HEK293 (cell line): ENCODE measurements around the gene GAL3ST2.
A peak's percentile ranks its signal among the peaks of the same experiment; 100 is the strongest.

Source experiments
- CTCF ChIA-PET: fragments of 350-600 bp; formaldehyde crosslinking; extraction: SDS; loops from one replicate; lab custom pipeline; 2021; ENCODE audit warnings: antibody characterized with exemption; lab: Yijun Ruan, JAX
- POLR2A ChIA-PET: fragments of 300-600 bp; formaldehyde crosslinking; extraction: SDS; loops from one replicate; lab custom pipeline; 2020; ENCODE audit warnings: antibody characterized with exemption, inconsistent platforms; lab: Yijun Ruan, JAX
- H3K27ac ChIP-seq: fragments of 200-500 bp; sonication (Bioruptor generic); 2 replicates; pipeline ENCODE4 v1.5.1; 2014; ENCODE audit warnings: low read depth, low read length, control low read depth, inconsistent platforms; ENCODE audit errors: extremely low read depth
- H3K36me3 ChIP-seq, 2 experiments: fragments of 200-500 bp in 1 of 2; sonication (Bioruptor generic) in 1 of 2; 1 replicate in 1 of 2; 2 replicates in 1 of 2; pipeline ENCODE4 v1.5.1; 2014 to 2017; ENCODE audit warnings: inconsistent platforms in 2 of 2, low read length in 2 of 2; ENCODE audit not compliant: control insufficient read depth in 2 of 2, insufficient read depth in 1 of 2
- H3K4me1 ChIP-seq: fragments of 200-500 bp; sonication (Bioruptor generic); 2 replicates; pipeline ENCODE4 v1.5.1; 2014; ENCODE audit warnings: mild to moderate bottlenecking, low read length, inconsistent platforms; ENCODE audit not compliant: control insufficient read depth, insufficient read depth
- H3K4me3 ChIP-seq: 2 replicates; pipeline ENCODE4 v1.5.1; 2011; ENCODE audit warnings: low read depth, mild to moderate bottlenecking, control low read depth, low read length, moderate library complexity
- H3K9me3 ChIP-seq: fragments of 200-500 bp; sonication (Bioruptor generic); 2 replicates; pipeline ENCODE4 v1.5.1; 2014; ENCODE audit warnings: low read depth, low read length, inconsistent platforms; ENCODE audit not compliant: control insufficient read depth, insufficient read depth
- KLF8 ChIP-seq: fragments of 450-650 bp; formaldehyde crosslinking; IDR thresholded peaks from 2 replicates; pipeline ENCODE4 v1.5.1; 2016; ENCODE audit warnings: missing biosample characterization, missing genetic modification characterization
- PRDM6 ChIP-seq: fragments of 450-650 bp; formaldehyde crosslinking; IDR thresholded peaks from 2 replicates; pipeline ENCODE4 v1.5.1; 2017; ENCODE audit warnings: missing biosample characterization, missing genetic modification characterization
- REST ChIP-seq: fragments of 450-650 bp; formaldehyde crosslinking; IDR thresholded peaks from 2 replicates; pipeline ENCODE4 v1.5.1; 2016; ENCODE audit warnings: missing biosample characterization, missing genetic modification characterization
- SALL2 ChIP-seq: fragments of 450-650 bp; formaldehyde crosslinking; IDR thresholded peaks from 2 replicates; pipeline ENCODE4 v1.5.0; 2017; ENCODE audit warnings: missing biosample characterization, mild to moderate bottlenecking, missing genetic modification characterization, borderline replicate concordance
- SETDB1 ChIP-seq: IDR thresholded peaks from one replicate; pipeline ENCODE4 v1.6.1; 2017; ENCODE audit warnings: mild to moderate bottlenecking, low read length, moderate library complexity, mixed read lengths; ENCODE audit not compliant: insufficient read length
- SP2 ChIP-seq: fragments of 450-650 bp; formaldehyde crosslinking; IDR thresholded peaks from 2 replicates; pipeline ENCODE4 v1.5.1; 2016; ENCODE audit warnings: missing biosample characterization, missing genetic modification characterization
- SP7 ChIP-seq: fragments of 450-650 bp; formaldehyde crosslinking; IDR thresholded peaks from 2 replicates; pipeline ENCODE4 v1.5.1; 2016; ENCODE audit warnings: missing biosample characterization, missing genetic modification characterization
- ZBTB17 ChIP-seq: fragments of 450-650 bp; formaldehyde crosslinking; IDR thresholded peaks from 2 replicates; pipeline ENCODE4 v1.5.1; 2016; ENCODE audit warnings: missing biosample characterization, missing genetic modification characterization
- ZBTB26 ChIP-seq: fragments of 450-650 bp; formaldehyde crosslinking; optimal IDR thresholded peaks from 2 replicates; pipeline ENCODE3; 2016; ENCODE audit warnings: missing biosample characterization, mild to moderate bottlenecking, missing genetic modification characterization
- ZEB2 ChIP-seq: fragments of 450-650 bp; formaldehyde crosslinking; IDR thresholded peaks from 2 replicates; pipeline ENCODE4 v1.5.1; 2016; ENCODE audit warnings: missing biosample characterization, missing genetic modification characterization
- ZNF112 ChIP-seq: fragments of 450-650 bp; formaldehyde crosslinking; IDR thresholded peaks from 2 replicates; pipeline ENCODE4 v1.5.0; 2017; ENCODE audit warnings: missing biosample characterization, missing genetic modification characterization
- ZNF19 ChIP-seq: fragments of 450-650 bp; formaldehyde crosslinking; IDR thresholded peaks from 2 replicates; pipeline ENCODE4; 2016; ENCODE audit warnings: missing biosample characterization, missing genetic modification characterization, low read depth
- ZNF24 ChIP-seq: fragments of 450-650 bp; formaldehyde crosslinking; IDR thresholded peaks from 2 replicates; pipeline ENCODE4 v1.5.1; 2016; ENCODE audit warnings: missing biosample characterization, missing genetic modification characterization
- ZNF274 ChIP-seq, 2 experiments: fragments of 200-500 bp in 1 of 2; fragments of 450-650 bp in 1 of 2; sonication (Bioruptor generic) in 1 of 2; formaldehyde crosslinking in 1 of 2; IDR thresholded peaks; 2 replicates each; pipeline versions ENCODE4 v1.5.1 to v1.6.1; 2014 to 2016; ENCODE audit warnings: borderline replicate concordance in 1 of 2, inconsistent platforms in 1 of 2, low read length in 1 of 2, missing biosample characterization in 1 of 2, missing genetic modification characterization in 1 of 2
- ZNF518A ChIP-seq: fragments of 450-650 bp; formaldehyde crosslinking; conservative IDR thresholded peaks from 2 replicates; pipeline ENCODE4 v1.5.1; 2016; ENCODE audit warnings: low read depth, missing biosample characterization, missing genetic modification characterization
- ZNF560 ChIP-seq: fragments of 450-650 bp; formaldehyde crosslinking; IDR thresholded peaks from 2 replicates; pipeline ENCODE4 v1.5.1; 2017; ENCODE audit warnings: missing biosample characterization, missing genetic modification characterization, borderline replicate concordance
- ZNF600 ChIP-seq: fragments of 450-650 bp; formaldehyde crosslinking; IDR thresholded peaks from 2 replicates; pipeline ENCODE4 v1.5.1; 2016; ENCODE audit warnings: missing biosample characterization, missing genetic modification characterization
- ZNF777 ChIP-seq: fragments of 450-650 bp; formaldehyde crosslinking; IDR thresholded peaks from 2 replicates; pipeline ENCODE4 v1.5.1; 2017; ENCODE audit warnings: missing biosample characterization, missing genetic modification characterization, borderline replicate concordance
- TF ChIP-seq, protein P1 (sequence below): fragments of 450-650 bp; formaldehyde crosslinking; IDR thresholded peaks from 2 replicates; pipeline ENCODE4 v1.5.1; 2016; ENCODE audit warnings: missing biosample characterization, missing genetic modification characterization
- TF ChIP-seq, protein P2 (sequence below): fragments of 450-650 bp; IDR thresholded peaks from 2 replicates; pipeline ENCODE4 v1.5.1; 2018; ENCODE audit warnings: missing biosample characterization, missing genetic modification characterization

The GAL3ST2 gene

GRCh38 chr2:241844066-241844728 lies 67.6 kb downstream of the GAL3ST2 start:
- ChIA-PET CTCF (interaction anchor here (0.6 to 0.7 kb wide), 2 partner anchors 14 to 742 kb away, joined by 3 to 4 read pairs; partner anchors contain the start of gene MTERF4), POLR2A (interaction anchor here (0.6 to 1.4 kb wide), 7 partner anchors 8 to 426 kb away, joined by 3 to 7 read pairs (median 4); no protein-coding TSS in a partner anchor)
- Histone ChIP-seq H3K36me3 (no peaks in the 10 kb centered on the region), H3K27ac (peak overlapping the region; percentile 46; the same call in 1 of the 2 replicates), H3K4me3 (peak overlapping the region; percentile 6), H3K9me3 (no peaks in the 10 kb centered on the region), H3K4me1 (no peaks in the 10 kb centered on the region)
- TF ChIP-seq ZBTB17 (tag by site-specific recombination), result 0 out of 2 replicates have a peak, but pooled peaks have one; percentile 15
- 0 out of 2 replicates have a peak, but pooled peaks have one; percentile 25 for TF ChIP-seq ZNF600 (tag by site-specific recombination)
- TF ChIP-seq ZNF19 (tag by site-specific recombination), result no peak
- no peak for TF ChIP-seq ZNF777 (tag by site-specific recombination)
- TF ChIP-seq SP2 (tag by site-specific recombination), result 0 out of 2 replicates have a peak, but pooled peaks have one; percentile 9
- TF ChIP-seq SALL2 (tag by site-specific recombination), result no peak
- no peak for TF ChIP-seq ZNF560
- TF ChIP-seq, protein P1, sequence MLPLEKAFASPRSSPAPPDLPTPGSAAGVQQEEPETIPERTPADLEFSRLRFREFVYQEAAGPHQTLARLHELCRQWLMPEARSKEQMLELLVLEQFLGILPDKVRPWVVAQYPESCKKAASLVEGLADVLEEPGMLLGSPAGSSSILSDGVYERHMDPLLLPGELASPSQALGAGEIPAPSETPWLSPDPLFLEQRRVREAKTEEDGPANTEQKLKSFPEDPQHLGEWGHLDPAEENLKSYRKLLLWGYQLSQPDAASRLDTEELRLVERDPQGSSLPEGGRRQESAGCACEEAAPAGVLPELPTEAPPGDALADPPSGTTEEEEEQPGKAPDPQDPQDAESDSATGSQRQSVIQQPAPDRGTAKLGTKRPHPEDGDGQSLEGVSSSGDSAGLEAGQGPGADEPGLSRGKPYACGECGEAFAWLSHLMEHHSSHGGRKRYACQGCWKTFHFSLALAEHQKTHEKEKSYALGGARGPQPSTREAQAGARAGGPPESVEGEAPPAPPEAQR, result no peak
- TF ChIP-seq ZNF112 (tag by site-specific recombination), result no peak
- no peak; the same call in 1 of the 2 replicates for TF ChIP-seq SP7
- no peak for TF ChIP-seq ZNF24 (tag by site-specific recombination)
- no peak for TF ChIP-seq SETDB1
- TF ChIP-seq, protein P2, sequence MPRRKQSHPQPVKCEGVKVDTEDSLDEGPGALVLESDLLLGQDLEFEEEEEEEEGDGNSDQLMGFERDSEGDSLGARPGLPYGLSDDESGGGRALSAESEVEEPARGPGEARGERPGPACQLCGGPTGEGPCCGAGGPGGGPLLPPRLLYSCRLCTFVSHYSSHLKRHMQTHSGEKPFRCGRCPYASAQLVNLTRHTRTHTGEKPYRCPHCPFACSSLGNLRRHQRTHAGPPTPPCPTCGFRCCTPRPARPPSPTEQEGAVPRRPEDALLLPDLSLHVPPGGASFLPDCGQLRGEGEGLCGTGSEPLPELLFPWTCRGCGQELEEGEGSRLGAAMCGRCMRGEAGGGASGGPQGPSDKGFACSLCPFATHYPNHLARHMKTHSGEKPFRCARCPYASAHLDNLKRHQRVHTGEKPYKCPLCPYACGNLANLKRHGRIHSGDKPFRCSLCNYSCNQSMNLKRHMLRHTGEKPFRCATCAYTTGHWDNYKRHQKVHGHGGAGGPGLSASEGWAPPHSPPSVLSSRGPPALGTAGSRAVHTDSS (tag by site-specific recombination), result no peak
- TF ChIP-seq ZEB2 (tag by site-specific recombination), result 0 out of 2 replicates have a peak, but pooled peaks have one; percentile 24
- TF ChIP-seq REST, result peak; percentile 46; the same call in 1 of the 2 replicates
- TF ChIP-seq ZNF274 (IDR thresholded peaks at IDR 0.05; ENCODE audit: low read length), result no peak
- no peak for TF ChIP-seq ZNF274 (tag by site-specific recombination; IDR thresholded peaks at IDR 0.05; ENCODE audit: borderline replicate concordance)
- no peak for TF ChIP-seq PRDM6 (tag by site-specific recombination)
- no peak for TF ChIP-seq ZNF518A
- peak; percentile 35 for TF ChIP-seq ZBTB26 (tag by site-specific recombination)
- TF ChIP-seq KLF8 (tag by site-specific recombination), result 0 out of 2 replicates have a peak, but pooled peaks have one; percentile 38
